Epithelial cell of esophagus (primary cell): Measurements from ENCODE around the gene APLP2.
"Not testable (repeated sequence)": the region's sequence is repeated elsewhere in the genome, so short reads cannot be mapped to it uniquely, and the experiment has no call there.

Source experiments
- DNase-seq: peaks from one replicate; pipeline ENCODE4 v3.0.0; 2010; ENCODE audit warnings: low read depth
- H3K4me3 ChIP-seq: 2 replicates; pipeline ENCODE4 v1.5.1; 2011; ENCODE audit warnings: mild to moderate bottlenecking, low read length, control low read depth
- TF ChIP-seq, protein P1 (sequence below): IDR thresholded peaks from 2 replicates; pipeline ENCODE4 v1.5.1; 2011; ENCODE audit warnings: low read depth, mild to moderate bottlenecking, low read length, control low read depth, inconsistent platforms; ENCODE audit not compliant: insufficient read depth; ENCODE audit errors: missing control alignments

Gene APLP2

DNA sequence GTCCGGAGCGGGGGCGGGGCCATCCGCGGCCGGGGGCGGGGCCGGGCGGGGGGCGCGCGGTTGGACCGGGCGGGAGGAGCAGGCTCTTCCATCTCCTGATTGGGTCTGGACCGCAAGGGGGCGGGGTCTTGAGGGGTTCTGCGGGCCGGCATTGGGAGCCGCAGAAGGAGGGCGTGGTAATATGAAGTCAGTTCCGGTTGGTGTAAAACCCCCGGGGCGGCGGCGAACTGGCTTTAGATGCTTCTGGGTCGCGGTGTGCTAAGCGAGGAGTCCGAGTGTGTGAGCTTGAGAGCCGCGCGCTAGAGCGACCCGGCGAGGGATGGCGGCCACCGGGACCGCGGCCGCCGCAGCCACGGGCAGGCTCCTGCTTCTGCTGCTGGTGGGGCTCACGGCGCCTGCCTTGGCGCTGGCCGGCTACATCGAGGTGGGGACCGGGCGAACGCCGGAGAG, at the start of gene APLP2:
TSS of gene APLP2 (plus strand) at position 236 of the 450 bp plus-strand sequence. CDS start at position 320, 84 bp downstream.
- TF ChIP-seq, protein P1, sequence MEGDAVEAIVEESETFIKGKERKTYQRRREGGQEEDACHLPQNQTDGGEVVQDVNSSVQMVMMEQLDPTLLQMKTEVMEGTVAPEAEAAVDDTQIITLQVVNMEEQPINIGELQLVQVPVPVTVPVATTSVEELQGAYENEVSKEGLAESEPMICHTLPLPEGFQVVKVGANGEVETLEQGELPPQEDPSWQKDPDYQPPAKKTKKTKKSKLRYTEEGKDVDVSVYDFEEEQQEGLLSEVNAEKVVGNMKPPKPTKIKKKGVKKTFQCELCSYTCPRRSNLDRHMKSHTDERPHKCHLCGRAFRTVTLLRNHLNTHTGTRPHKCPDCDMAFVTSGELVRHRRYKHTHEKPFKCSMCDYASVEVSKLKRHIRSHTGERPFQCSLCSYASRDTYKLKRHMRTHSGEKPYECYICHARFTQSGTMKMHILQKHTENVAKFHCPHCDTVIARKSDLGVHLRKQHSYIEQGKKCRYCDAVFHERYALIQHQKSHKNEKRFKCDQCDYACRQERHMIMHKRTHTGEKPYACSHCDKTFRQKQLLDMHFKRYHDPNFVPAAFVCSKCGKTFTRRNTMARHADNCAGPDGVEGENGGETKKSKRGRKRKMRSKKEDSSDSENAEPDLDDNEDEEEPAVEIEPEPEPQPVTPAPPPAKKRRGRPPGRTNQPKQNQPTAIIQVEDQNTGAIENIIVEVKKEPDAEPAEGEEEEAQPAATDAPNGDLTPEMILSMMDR = no peak
- peak; percentile 99 for DNase-seq
- H3K4me3 ChIP-seq = peak within 1 kb of the TSS; percentile 70

DNA sequence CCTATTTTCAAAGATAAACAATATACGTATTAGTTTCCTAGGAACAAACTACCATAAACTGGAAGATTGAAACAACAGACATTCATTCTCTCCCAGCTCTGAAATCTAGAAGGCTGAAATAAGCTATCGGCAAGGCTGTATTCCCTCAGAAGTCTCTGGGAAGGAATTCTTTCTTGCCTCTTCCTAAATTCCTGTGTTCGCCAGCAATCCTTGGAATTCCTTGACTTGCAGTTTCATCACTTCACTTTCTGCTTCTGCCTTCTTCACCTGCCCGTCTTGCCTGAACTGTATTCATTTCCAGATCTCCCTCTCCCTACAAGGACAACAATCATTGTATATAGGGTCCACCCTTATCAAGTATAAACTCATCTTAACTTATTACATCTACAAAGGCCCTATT, 49.4 kb upstream of the APLP2 start:
- H3K4me3 ChIP-seq = no peak overlapping the region
- TF ChIP-seq, protein P1 = no peak
- DNase-seq = no peak

DNA sequence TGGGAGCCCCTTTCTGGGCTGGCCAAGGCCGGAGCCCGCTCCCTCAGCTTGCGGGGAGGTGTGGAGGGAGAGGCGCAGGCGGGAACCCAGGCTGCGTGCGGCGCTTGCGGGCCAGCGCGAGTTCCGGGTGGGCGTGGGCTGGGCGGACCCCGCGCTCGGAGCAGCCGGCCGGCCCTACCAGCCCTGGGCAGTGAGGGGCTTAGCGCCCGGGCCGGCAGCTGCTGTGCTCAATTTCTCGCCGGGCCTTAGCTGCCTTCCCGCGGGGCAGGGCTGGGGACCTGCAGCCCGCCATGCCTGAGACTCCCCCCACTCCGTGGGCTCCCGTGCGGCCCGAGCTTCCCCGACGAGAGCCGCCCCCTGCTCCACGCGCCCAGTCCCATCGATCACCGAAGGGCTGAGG, 48.1 kb upstream of the APLP2 start:
- DNase-seq, H3K4me3 ChIP-seq: not testable (repeated sequence)

DNA sequence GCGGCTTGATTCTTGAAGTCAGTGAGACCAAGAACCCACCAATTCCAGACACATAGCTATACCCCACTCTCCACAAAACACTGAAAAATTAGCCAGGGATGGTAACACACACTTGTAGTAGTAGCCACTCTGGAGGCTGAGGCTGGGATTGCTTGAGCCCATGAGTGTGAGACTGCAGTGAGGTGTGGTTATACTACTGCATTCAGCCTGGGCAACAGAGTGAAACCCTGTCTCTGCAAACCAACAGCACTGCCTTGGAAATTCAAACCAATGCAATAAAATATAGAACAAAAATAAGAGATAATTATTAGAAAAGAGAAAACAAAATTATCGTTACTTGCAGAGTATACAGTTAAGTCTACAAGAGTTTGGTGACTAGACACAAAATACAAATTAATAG, 46.9 kb upstream of the APLP2 start:
- TF ChIP-seq, protein P1 = no peak
- DNase-seq = no peak
- no peak overlapping the region for H3K4me3 ChIP-seq

DNA sequence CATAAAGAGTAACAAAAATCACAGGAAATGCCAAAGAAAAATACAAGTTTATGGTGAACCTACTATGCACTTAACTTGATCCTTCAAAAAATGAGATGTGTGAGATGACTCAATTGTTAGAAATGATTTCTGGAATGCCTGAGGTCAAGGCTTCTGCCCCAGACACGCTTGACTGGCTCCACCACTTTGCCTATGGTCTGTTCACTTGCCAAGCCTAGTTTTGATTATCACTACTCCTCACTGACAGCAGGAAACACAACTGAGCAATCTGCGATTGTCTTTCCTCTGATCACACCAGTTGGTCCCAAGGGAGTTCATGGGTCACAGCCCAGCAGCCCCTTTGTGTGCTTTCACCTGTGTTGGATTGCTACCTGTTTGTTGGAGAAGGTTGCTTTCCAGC, 46.5 kb upstream of the APLP2 start:
- peak; percentile 78 for DNase-seq
- TF ChIP-seq, protein P1 = no peak
- no peak overlapping the region for H3K4me3 ChIP-seq

DNA sequence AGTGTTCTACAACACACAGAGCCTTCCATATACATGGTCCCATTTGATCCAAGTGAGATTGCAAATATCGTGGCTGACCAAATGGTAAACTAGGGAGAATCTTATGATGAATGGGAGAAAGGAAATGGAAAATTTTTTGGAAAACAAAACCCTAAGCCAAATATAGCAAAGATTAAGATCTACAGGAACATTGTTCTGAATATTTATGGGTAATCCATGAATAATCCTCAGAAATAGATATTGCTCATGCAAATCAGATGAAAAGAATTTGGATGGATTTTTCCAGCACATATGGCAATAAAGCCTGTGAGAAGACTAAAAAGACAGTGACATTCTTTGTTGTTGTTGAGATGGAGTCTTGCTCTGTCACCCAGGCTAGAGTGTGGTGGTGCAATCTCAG, 45.3 kb upstream of the APLP2 start:
- DNase-seq = no peak
- TF ChIP-seq, protein P1 = no peak

DNA sequence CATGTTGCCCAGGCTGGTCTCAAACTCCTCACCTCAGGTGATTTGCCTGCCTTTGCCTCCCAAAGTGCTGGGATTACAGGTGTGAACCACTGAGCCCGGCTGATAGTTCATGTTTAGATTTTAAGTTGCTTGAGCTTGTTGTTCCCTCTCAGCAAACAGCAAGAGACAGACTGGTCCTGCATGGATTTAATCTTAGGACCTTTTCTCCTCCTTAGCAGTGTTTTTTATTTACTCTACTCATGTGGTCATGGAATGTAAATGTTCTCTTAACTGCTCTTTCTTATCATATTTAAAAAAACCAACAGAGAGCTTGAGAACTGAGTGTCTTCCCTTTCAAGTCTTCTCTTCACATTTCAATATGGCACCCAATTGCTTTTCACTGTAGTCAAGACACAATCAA, 44.3 kb upstream of the APLP2 start:
- TF ChIP-seq, protein P1 = no peak
- H3K4me3 ChIP-seq = no peak overlapping the region
- no peak for DNase-seq

More for the DNA sequence above, 45.3 kb upstream of the APLP2 start:
- no peak overlapping the region for H3K4me3 ChIP-seq
